HG02678 (cell line): ENCODE measurements around the gene LAMP1.
"Not testable (repeated sequence)": the region's sequence is repeated elsewhere in the genome, so short reads cannot be mapped to it uniquely, and the experiment has no call there.

ENCODE experiments used
- ATAC-seq: cut with Tn5 transposase; IDR thresholded peaks from one replicate; pipeline ENCODE4 v1.9.1; 2021; ENCODE audit warnings: mild to moderate bottlenecking, moderate library complexity; ENCODE audit not compliant: unreplicated experiment

LAMP1 gene

GRCh38 chr13:113297370-113298042, 467 bp downstream of the LAMP1 start:
- peak; percentile 29 for ATAC-seq

GRCh38 chr13:113298043-113298945, 1.3 kb downstream of the LAMP1 start:
- no peak for ATAC-seq

DNA sequence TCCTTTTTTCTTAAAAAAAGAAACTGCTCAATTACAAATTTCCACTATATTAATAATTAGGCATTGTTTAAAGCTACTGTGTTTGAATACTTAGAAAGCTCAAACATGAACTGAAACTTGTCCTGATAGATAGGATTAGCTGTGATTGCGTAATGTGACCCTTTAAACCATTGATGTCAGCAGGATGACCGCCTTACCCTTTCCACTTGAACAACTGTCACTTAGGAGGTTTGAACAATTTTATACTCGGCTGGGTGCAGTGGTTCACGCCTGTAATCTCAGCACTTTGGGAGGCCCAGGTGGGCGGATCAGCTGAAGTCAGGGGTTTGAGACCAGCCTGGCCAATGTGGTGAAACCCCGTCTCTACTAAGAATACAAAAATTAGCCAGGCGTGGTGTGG, 2.9 kb downstream of the LAMP1 start:
- ATAC-seq: no peak

DNA sequence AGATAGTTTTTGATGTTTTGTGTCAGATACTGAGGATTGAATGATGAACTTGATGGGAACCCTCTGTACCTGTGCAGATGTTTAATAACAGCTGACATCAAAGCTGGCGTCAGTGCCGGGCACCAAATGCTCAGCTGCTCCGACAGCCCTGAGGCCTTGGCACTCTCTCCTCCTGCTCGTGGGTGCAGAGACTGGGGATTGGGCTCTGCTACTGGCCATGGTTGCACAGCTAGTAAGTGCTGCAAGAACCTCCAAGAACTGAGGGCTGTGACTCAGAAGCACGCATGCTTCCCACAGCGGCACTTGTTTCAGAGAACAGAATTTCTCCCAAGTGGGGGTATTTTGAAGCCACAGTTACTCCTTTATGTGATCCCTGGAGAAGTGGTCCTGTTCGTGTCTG, 5.9 kb downstream of the LAMP1 start:
- no peak for ATAC-seq

DNA sequence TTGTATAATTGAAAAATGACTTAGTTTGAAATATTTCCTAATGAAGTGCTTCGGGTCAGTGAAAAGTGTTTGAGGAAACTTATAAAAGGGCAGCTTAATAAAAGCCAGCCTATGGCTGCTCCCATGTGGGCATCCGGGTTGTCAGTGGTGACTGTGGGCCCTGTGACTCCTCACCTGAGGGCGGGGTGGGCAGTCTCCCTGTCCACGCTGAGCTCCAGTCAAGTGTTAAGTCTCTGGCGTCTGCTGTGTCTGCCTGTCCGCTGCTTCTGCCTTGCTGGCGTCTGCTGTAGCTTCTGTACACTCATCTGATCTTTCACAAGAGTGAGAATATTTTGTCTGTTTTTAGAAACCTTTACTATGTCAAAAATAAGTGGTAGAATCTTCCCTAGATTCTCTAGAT, 7.1 kb downstream of the LAMP1 start:
- no peak for ATAC-seq

GRCh38 chr13:113305208-113305607, 8.2 kb downstream of the LAMP1 start:
- no peak for ATAC-seq

DNA sequence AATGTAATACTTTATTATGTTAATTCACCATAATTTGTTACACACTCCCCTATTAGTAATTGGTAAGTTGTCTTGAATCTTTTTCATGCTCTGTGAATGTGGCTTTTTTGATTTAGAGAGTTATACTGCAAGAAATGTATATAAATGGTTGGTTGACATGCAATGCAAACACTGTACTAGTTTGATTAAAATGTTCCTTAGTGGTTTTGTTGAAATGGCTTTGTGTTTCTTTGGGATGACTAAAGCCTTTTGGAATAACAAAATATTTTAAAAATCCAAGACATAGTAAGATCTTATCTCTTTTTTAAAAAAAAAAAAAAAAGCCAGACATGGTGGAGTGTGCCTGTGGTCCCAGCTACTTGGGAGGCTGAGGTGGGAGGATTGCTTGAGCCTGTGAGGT, 10.5 kb downstream of the LAMP1 start:
- no peak for ATAC-seq

DNA sequence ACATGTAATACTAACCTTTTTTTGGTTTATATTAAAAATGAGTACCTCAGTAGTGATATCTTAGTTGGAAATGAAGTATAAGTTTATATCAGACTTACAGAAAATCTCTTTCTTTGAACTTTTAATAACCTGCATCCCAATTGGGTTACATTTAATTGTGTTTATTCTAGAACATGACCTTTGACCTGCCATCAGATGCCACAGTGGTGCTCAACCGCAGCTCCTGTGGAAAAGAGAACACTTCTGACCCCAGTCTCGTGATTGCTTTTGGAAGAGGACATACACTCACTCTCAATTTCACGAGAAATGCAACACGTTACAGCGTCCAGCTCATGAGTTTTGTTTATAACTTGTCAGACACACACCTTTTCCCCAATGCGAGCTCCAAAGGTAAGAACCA, 12.4 kb downstream of the LAMP1 start:
- no peak for ATAC-seq

GRCh38 chr13:113314112-113314511, 17.1 kb downstream of the LAMP1 start:
- not testable (repeated sequence) for ATAC-seq

- ATAC-seq: not testable (repeated sequence)
Measured at GRCh38 chr13:113314895-113315470, 17.9 kb downstream of the LAMP1 start.

DNA sequence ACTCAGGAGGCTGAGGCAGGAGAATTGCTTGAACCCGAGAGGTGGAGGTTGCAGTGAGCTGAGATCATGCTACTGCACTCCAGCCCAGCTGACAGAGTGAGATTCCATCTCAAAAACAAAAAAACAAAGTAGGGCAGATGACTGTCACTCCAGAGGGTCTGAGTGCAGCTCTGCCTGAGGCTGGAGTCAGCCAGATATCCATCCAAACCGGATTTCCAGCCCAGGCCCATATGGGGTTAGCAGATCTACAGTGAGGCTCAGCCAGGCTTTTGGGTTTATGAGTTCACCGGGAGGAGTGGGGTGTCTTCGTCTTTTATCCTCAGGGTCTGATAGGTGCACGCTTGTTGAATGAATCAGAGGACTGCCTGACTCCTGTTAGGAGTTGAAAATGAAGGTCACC, 19.0 kb downstream of the LAMP1 start:
- no peak for ATAC-seq

GRCh38 chr13:113317031-113317430, 20.0 kb downstream of the LAMP1 start:
- no peak for ATAC-seq

GRCh38 chr13:113318956-113319355, 21.9 kb downstream of the LAMP1 start:
- no peak for ATAC-seq

- no peak for ATAC-seq
Measured at GRCh38 chr13:113319371-113319770, 22.3 kb downstream of the LAMP1 start.

- ATAC-seq: no peak
Measured at GRCh38 chr13:113320226-113320875, 23.3 kb downstream of the LAMP1 start.

DNA sequence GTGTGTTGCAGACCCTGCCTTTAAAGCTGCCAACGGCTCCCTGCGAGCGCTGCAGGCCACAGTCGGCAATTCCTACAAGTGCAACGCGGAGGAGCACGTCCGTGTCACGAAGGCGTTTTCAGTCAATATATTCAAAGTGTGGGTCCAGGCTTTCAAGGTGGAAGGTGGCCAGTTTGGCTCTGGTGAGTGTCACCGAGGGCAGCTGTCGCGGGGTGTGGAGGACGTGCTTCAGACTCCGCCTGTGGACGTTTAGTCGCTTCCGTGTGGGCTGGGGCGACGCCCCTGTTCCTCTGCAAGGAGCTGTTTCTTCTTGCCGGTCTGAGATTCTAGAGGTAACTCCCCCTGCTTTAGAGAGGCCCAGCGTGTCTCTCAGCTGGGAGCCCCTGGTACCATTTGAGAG, 24.5 kb downstream of the LAMP1 start:
- ATAC-seq: no peak

- ATAC-seq: no peak
Measured at GRCh38 chr13:113322043-113322461, 25.0 kb downstream of the LAMP1 start.

DNA sequence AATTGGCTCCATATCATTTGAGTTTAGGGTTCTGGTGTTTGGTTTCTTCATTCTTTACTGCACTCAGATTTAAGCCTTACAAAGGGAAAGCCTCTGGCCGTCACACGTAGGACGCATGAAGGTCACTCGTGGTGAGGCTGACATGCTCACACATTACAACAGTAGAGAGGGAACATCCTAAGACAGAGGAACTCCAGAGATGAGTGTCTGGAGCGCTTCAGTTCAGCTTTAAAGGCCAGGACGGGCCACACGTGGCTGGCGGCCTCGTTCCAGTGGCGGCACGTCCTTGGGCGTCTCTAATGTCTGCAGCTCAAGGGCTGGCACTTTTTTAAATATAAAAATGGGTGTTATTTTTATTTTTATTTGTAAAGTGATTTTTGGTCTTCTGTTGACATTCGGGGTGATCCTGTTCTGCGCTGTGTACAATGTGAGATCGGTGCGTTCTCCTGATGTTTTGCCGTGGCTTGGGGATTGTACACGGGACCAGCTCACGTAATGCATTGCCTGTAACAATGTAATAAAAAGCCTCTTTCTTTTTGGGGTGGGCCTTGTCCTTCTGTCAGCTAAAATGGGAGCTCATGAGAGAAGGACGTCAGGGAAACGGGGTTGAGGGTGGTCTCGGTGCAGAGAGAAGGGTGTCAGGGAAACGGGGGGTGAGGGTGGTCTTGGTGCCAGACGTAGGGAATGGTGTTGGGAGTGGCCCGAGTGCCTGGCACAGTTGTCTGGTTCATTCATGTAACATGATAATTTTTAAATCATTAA, 26.0 kb downstream of the LAMP1 start:
- no peak for ATAC-seq

DNA sequence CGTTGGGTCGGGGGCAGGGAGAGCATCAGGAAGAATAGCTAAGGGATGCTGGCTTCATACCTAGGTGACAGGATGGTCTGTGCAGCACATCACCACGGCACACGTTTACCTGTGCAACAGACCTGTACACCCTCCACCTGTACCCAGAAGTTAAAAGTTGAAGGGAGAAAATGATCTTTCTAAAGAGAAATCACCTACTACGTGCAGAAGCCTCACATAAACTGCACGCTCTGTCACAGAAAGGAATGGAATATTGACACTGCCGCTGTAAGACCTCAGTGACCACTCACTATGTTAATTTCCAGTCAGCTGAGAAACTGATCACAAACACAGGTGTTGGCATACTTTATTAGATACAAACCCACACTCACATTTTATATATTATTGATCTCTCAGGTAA, 26.8 kb downstream of the LAMP1 start:
- ATAC-seq: no peak

- ATAC-seq: no peak
Measured at GRCh38 chr13:113324398-113324797, 27.4 kb downstream of the LAMP1 start.

GRCh38 chr13:113325779-113326178, 28.7 kb downstream of the LAMP1 start:
- no peak for ATAC-seq
